AG10803 (cell line): ENCODE data around the gene ADAMTS19.
"Not testable (repeated sequence)": the region's sequence is repeated elsewhere in the genome, so short reads cannot be mapped to it uniquely, and the experiment has no call there.

Experiments used
- DNase-seq: peaks from one replicate; pipeline ENCODE4 v3.0.0; 2010; ENCODE audit warnings: low read depth
- H3K4me3 ChIP-seq: 2 replicates; pipeline ENCODE4 v1.5.1; 2011; ENCODE audit warnings: mild to moderate bottlenecking, low read length, control low read depth
- CTCF ChIP-seq: conservative IDR thresholded peaks from 2 replicates; pipeline ENCODE4 v1.5.1; 2011; ENCODE audit warnings: mild to moderate bottlenecking, low read length, control low read depth, inconsistent platforms

The ADAMTS19 gene

DNA sequence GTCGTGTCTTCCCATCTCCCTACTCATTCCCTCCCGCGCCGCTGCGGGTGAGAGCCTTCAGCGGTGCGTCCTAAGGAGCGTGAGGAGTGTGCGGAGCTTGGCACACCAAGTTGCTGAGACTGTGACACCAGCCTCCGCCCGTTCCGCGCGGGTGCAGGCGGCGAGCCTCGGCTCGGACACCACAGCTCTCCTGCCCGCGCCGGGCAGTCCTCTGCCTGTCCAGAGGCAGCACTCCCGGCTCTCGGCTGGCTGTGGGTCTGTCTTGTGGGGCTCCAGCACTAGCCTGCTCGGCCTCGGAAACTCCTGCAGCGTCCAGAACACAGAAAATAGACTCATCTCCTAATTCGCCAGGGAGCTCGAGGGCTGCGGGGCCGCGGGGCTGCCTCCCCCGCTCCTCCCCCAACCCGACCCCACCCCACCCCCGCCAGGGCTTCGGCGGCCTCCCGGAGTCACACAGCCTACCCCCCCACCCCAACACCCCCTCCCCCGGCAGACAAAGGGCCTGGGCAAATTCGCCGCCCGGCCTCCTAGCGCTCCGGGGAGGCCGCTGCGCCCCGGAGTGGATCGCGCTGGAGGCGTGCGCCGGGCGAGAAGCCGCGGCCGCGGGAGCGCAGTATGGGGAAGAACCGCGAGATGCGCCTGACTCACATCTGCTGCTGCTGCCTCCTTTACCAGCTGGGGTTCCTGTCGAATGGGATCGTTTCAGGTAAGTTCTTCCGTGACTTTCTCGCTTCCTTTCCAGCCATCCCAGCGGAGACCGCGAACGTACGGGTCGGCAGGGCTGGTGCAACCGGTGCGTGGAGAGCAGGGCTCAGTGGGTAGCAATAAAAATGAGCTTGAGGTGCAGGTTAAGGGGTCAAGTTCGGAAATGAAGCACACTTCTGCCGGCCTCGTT is at the start of gene ADAMTS19:
Gene ADAMTS19 (plus strand): TSS at position 522 of the 895 bp plus-strand sequence. CDS start 94 bp downstream, at position 616.
- peak; percentile 0 for DNase-seq
- no peak within 1 kb of the TSS for H3K4me3 ChIP-seq
- no peak for TF ChIP-seq CTCF

- DNase-seq = no peak
- no peak for TF ChIP-seq CTCF
- no peak overlapping the region for H3K4me3 ChIP-seq
These were observed 49.6 kb upstream of the ADAMTS19 start for GRCh38 chr5:129410488-129410887.

DNA sequence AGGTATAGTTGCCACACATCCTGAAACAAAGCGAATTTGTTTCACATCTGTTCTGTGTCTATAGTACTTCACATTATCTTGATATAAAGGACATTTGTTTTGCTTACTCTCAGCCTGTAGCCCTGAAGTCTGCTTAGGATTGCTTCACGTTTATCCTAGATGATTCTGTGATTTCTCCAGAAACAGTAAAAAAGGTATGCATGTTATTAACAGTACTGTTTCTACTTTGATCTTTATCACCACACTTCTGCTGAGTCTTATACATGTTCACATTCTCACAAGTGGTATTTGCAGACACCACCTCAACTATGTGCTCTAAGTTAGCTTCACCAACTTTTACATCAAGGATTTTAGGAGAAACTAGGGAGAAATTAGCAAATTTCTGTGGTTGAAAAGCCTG is 47.4 kb upstream of the ADAMTS19 start:
- no peak for TF ChIP-seq CTCF
- no peak for DNase-seq
- H3K4me3 ChIP-seq = no peak overlapping the region

DNA sequence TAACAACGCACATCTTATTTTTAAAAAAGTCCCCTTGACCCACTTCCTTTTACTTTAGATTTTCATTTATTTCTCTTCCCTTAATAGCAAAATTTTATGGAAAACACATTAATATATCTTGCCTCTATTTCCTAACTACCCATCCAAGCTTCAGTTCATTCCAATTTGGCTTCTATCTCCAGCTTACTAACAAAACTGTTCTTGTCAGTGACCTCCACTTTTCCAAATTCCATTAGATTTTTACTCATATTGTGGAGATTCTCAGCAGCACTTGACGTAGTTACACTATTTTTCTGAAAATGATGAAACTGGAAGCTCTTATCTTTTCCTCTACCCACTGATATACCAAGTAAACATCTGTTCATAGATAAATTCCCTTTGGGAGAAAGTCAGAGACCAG is 46.5 kb upstream of the ADAMTS19 start:
- TF ChIP-seq CTCF = no peak
- H3K4me3 ChIP-seq = no peak overlapping the region
- DNase-seq = no peak

- H3K4me3 ChIP-seq = no peak overlapping the region
- no peak for TF ChIP-seq CTCF
- no peak for DNase-seq
These were observed 40.8 kb upstream of the ADAMTS19 start for GRCh38 chr5:129419292-129419691.

DNA sequence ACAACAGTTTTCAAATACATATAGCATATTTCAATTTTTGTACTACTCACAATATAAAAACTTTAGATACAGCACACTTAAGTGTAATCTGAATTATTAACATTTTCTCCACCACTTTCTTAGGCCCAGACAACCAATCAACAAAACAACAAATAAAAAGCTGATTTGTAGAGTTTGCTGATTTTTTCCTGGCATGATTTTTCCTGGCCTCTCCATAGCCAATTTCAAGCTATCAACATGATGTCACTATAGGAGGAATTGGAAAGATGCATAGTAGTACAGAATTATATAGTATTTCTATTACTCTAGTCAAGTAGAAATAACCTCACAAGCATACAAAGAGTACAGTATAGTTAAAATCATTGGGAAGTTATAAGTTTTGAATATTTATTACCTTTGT is 35.1 kb upstream of the ADAMTS19 start:
- no peak for DNase-seq
- no peak for TF ChIP-seq CTCF
- no peak overlapping the region for H3K4me3 ChIP-seq

- no peak for TF ChIP-seq CTCF
- no peak for DNase-seq
- H3K4me3 ChIP-seq = no peak overlapping the region
These were observed 34.0 kb upstream of the ADAMTS19 start for GRCh38 chr5:129426071-129426470.

DNA sequence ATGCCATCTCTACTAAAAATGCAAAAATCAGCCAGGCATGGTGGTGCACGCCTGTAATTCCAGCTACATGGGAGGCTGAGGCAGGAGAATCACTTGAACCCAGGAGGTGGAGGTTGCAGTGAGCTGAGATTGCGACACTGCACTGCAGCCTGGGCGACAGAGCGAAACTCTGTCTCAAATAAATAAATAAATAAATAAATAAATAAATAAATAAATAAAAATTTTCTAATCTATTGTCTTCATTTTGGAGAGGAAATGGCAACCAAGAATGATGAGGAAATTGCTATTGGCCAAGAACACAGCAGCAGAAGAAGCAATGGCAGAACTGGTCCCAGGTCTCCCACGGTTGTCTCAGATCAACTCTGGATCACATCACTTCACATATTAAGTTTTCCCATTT is 31.5 kb upstream of the ADAMTS19 start:
- DNase-seq, H3K4me3 ChIP-seq: not testable (repeated sequence)
